ENCODE data around the gene CYP39A1. TPM values are rescaled to one million over a fixed set of nuclear protein-coding genes. Genes with fewer than 3 reads are reported as not detected.

Gene CYP39A1
- total and polyA plus RNA-seq, 2 experiments from 2014 or later = 5.2 to 9.2 TPM

DNA sequence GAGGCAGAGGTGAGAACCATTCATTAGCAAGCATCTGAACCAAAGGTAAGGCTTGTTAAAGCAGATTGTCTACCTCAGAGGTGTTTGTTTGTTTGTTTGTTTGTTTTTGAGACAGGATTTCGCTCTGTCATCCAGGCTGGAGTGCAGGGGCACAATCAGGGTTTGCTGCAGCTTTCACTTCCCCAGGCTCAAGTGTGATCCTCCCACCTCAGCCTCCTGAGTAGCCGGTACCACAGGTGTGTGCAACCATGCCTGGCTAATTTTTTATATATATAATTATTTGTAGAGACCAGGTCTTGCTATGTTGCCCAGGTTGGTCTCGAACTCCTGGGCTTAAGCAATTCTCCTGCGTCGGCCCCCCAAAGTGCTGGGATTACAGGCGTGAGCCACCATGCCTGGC lies 17.2 kb downstream of the CYP39A1 start:
- TF ChIP-seq, protein P1, sequence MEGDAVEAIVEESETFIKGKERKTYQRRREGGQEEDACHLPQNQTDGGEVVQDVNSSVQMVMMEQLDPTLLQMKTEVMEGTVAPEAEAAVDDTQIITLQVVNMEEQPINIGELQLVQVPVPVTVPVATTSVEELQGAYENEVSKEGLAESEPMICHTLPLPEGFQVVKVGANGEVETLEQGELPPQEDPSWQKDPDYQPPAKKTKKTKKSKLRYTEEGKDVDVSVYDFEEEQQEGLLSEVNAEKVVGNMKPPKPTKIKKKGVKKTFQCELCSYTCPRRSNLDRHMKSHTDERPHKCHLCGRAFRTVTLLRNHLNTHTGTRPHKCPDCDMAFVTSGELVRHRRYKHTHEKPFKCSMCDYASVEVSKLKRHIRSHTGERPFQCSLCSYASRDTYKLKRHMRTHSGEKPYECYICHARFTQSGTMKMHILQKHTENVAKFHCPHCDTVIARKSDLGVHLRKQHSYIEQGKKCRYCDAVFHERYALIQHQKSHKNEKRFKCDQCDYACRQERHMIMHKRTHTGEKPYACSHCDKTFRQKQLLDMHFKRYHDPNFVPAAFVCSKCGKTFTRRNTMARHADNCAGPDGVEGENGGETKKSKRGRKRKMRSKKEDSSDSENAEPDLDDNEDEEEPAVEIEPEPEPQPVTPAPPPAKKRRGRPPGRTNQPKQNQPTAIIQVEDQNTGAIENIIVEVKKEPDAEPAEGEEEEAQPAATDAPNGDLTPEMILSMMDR (IDR thresholded peaks at IDR 0.05; ENCODE audit: poor library complexity) = no peak
- TF ChIP-seq EZH2phosphoT487 (IDR thresholded peaks at IDR 0.05; ENCODE audit: low read depth, severe bottlenecking, unreplicated experiment) = no peak
- no peak for TF ChIP-seq EZH2 (IDR thresholded peaks at IDR 0.05; ENCODE audit: borderline replicate concordance)

GRCh38 chr6:46632053-46632452 lies 20.6 kb downstream of the CYP39A1 start:
- H3K27me3 ChIP-seq = no peaks in the 10 kb centered on the region
- TF ChIP-seq EZH2phosphoT487 (IDR thresholded peaks at IDR 0.05; ENCODE audit: low read depth, severe bottlenecking, unreplicated experiment) (no peak), EZH2 (IDR thresholded peaks at IDR 0.05; ENCODE audit: borderline replicate concordance) (no peak)
- TF ChIP-seq, protein P1 (IDR thresholded peaks at IDR 0.05; ENCODE audit: poor library complexity) = no peak

More for the DNA sequence above, 17.2 kb downstream of the CYP39A1 start:
- WGBS (ENCODE audit: low lambda C conversion rate, missing lambda C conversion rate) = 94% methylated on average over 6 of the region's 6 CpGs
- Histone ChIP-seq H4K20me1 (ENCODE audit: insufficient read depth, poor library complexity, severe bottlenecking) (no peaks in the 10 kb centered on the region), H3K9me2 (replicated peaks; ENCODE audit: insufficient read depth) (no peaks in the 10 kb centered on the region), H3K9me3 (ENCODE audit: low read depth) (no peaks in the 10 kb centered on the region), H3K27ac (no peak overlapping the region), H3K79me2 (no peaks in the 10 kb centered on the region), H3K27me3 (no peaks in the 10 kb centered on the region), H3K4me3 (no peak overlapping the region), H3K4me2 (no peak overlapping the region), H2AFZ (no peak overlapping the region), H3K36me3 (replicated peaks; ENCODE audit: insufficient read depth, low read depth) (no peaks in the 10 kb centered on the region), H3K4me1 (ENCODE audit: insufficient read depth) (no peaks in the 10 kb centered on the region)
- DNase-seq (ENCODE audit: low spot score) = no peak

GRCh38 chr6:46629691-46630090 lies 22.9 kb downstream of the CYP39A1 start:
- 92% methylated on average over 7 of the region's 7 CpGs for WGBS (ENCODE audit: low lambda C conversion rate, missing lambda C conversion rate)

More at GRCh38 chr6:46632053-46632452, 20.6 kb downstream of the CYP39A1 start:
- H3K27ac ChIP-seq = no peak overlapping the region
- no peak overlapping the region for H3K4me2 ChIP-seq
- no peak overlapping the region for H3K4me3 ChIP-seq
- no peaks in the 10 kb centered on the region for H3K4me1 ChIP-seq (ENCODE audit: insufficient read depth)
- H3K9me2 ChIP-seq (replicated peaks; ENCODE audit: insufficient read depth) = no peaks in the 10 kb centered on the region
- H3K36me3 ChIP-seq (replicated peaks; ENCODE audit: insufficient read depth, low read depth) = no peaks in the 10 kb centered on the region
- DNase-seq (ENCODE audit: low spot score) = no peak
- H3K9me3 ChIP-seq (ENCODE audit: low read depth) = no peaks in the 10 kb centered on the region
- H3K79me2 ChIP-seq = no peaks in the 10 kb centered on the region
- H2AFZ ChIP-seq = no peak overlapping the region
- 94% methylated on average over 1 of the region's 1 CpG for WGBS (ENCODE audit: low lambda C conversion rate, missing lambda C conversion rate)
- H4K20me1 ChIP-seq (ENCODE audit: insufficient read depth, poor library complexity, severe bottlenecking) = no peaks in the 10 kb centered on the region

More at GRCh38 chr6:46629691-46630090, 22.9 kb downstream of the CYP39A1 start:
- no peaks in the 10 kb centered on the region for H4K20me1 ChIP-seq (ENCODE audit: insufficient read depth, poor library complexity, severe bottlenecking)
- no peaks in the 10 kb centered on the region for H3K79me2 ChIP-seq
- H3K4me1 ChIP-seq (ENCODE audit: insufficient read depth) = no peaks in the 10 kb centered on the region
- H3K27ac ChIP-seq = no peak overlapping the region
- no peak overlapping the region for H3K4me3 ChIP-seq
- no peaks in the 10 kb centered on the region for H3K9me3 ChIP-seq (ENCODE audit: low read depth)
- no peak overlapping the region for H2AFZ ChIP-seq
- TF ChIP-seq EZH2 (IDR thresholded peaks at IDR 0.05; ENCODE audit: borderline replicate concordance) (no peak), EZH2phosphoT487 (IDR thresholded peaks at IDR 0.05; ENCODE audit: low read depth, severe bottlenecking, unreplicated experiment) (no peak)
- TF ChIP-seq, protein P1 (IDR thresholded peaks at IDR 0.05; ENCODE audit: poor library complexity) = no peak
- no peaks in the 10 kb centered on the region for H3K36me3 ChIP-seq (replicated peaks; ENCODE audit: insufficient read depth, low read depth)
- DNase-seq (ENCODE audit: low spot score) = no peak
- no peaks in the 10 kb centered on the region for H3K9me2 ChIP-seq (replicated peaks; ENCODE audit: insufficient read depth)
- H3K4me2 ChIP-seq = no peak overlapping the region
- H3K27me3 ChIP-seq = no peaks in the 10 kb centered on the region

Measured in hepatocyte (in vitro differentiated cells).